HG03025 (cell line): ENCODE measurements around the gene GTF2IRD1.
"Not testable (repeated sequence)": the region's sequence is repeated elsewhere in the genome, so short reads cannot be mapped to it uniquely, and the experiment has no call there.

ENCODE experiments used
- ATAC-seq: cut with Tn5 transposase; IDR thresholded peaks from one replicate; pipeline ENCODE4 v1.9.1; 2021; ENCODE audit warnings: mild to moderate bottlenecking, moderate library complexity; ENCODE audit not compliant: unreplicated experiment, low FRiP score

GTF2IRD1 gene, protein sequence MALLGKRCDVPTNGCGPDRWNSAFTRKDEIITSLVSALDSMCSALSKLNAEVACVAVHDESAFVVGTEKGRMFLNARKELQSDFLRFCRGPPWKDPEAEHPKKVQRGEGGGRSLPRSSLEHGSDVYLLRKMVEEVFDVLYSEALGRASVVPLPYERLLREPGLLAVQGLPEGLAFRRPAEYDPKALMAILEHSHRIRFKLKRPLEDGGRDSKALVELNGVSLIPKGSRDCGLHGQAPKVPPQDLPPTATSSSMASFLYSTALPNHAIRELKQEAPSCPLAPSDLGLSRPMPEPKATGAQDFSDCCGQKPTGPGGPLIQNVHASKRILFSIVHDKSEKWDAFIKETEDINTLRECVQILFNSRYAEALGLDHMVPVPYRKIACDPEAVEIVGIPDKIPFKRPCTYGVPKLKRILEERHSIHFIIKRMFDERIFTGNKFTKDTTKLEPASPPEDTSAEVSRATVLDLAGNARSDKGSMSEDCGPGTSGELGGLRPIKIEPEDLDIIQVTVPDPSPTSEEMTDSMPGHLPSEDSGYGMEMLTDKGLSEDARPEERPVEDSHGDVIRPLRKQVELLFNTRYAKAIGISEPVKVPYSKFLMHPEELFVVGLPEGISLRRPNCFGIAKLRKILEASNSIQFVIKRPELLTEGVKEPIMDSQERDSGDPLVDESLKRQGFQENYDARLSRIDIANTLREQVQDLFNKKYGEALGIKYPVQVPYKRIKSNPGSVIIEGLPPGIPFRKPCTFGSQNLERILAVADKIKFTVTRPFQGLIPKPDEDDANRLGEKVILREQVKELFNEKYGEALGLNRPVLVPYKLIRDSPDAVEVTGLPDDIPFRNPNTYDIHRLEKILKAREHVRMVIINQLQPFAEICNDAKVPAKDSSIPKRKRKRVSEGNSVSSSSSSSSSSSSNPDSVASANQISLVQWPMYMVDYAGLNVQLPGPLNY

DNA sequence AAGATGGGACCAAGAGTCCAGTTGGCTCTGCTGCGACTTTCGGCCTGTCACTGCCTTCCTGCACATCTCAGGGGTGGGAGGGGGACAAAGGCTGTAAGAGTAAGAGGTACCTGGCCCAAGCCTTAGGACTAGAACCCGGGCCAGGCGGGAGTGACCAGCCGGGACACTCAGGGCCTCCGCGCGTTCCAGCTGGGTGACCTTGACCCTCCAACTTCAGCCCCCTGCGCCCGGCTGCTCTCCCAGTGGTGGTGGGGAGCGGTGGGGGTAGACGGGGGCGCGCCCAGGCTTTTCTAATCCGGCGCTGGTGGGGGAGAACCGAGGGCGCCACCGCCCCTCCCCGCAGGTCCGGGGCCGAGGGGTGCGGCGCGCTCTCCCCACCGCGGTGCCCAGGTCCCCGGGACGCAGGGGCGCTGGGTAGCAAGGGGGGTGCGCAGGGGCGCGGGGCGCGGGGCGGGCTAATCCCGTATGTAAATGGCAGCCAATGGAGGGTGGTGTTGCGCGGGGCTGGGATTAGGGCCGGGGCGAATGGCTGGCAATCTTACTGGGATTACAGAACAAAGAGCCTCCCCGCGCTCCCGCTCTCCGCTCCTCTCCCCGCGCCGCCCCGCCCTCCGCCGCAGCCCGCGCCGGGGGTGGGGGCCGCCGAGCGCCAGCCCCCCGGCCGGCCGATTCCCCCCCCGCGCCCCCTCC, at the start of gene GTF2IRD1:
TSS of gene GTF2IRD1 (plus strand) at position 585 of the 690 bp plus-strand sequence. CDS start 54,175 bp downstream, outside the sequence.
- no peak for ATAC-seq

DNA sequence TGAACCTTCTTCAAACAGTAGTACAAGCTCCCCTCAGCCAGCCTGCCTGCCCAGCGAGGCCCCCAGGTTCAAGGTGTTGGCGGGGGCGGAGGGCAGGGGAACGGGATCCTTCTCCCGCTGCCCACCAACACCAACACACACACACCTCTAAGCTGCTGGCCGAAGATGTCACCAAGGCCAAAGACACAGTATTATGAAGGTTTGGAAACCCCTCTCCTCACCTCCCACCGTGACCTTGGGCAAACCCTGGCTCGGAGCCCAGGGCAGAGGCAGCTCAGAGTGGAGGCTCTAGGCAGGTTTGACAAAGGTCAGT, 49.4 kb upstream of the GTF2IRD1 start:
- ATAC-seq, result no peak

DNA sequence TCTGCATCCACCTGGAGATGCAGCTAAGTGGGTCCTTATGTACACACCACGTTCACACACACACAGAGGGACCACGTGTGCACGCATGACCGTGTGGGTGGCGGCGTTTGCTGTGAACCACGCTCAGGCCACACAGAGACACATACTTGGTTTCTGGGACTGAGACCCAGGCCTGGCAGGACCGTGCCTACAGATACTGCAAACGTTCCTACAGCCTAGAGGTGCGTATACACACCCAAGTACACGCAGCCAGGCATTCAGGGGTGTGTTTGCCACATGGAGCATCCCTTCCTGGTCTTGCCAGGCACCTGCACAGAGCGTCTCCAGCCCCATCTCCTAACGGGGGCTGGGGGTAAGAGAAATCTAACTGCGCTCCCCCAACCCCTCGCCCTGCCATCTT, 49.0 kb upstream of the GTF2IRD1 start:
- no peak for ATAC-seq

DNA sequence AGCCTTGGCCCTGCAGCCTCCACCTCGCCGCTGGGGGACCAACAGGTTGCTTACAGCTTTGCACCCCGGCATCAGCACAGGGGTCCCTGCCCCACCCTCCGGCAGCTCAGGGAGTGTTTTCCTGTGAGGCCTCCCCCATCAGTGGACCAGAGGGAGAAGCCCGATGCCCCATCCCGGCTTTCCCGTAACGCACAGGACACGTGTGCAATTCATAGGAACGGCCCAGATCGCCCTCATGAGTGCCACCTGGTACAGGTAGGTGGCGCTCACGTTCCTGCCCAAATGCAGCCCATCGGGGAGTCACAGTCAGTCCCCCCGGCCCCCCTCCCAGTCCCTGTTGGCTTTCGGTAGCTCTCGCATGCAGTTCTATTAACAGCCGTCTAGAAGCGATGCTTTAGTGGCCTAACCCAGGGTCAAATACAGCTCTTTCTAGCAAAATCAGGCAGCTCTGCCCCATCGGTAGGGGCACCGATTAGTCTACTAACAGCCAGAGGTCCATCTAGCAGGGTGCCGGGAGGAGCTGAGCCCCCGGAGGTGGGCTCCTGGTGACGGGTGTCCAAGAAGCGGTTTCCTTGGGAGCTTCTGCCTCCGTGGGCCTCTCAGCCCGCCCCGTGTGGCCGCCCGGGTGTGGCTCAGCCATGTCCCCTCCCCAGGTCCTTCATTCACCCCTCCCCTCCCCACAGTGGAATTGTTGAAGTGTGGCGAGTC, 48.4 kb upstream of the GTF2IRD1 start:
- no peak for ATAC-seq

DNA sequence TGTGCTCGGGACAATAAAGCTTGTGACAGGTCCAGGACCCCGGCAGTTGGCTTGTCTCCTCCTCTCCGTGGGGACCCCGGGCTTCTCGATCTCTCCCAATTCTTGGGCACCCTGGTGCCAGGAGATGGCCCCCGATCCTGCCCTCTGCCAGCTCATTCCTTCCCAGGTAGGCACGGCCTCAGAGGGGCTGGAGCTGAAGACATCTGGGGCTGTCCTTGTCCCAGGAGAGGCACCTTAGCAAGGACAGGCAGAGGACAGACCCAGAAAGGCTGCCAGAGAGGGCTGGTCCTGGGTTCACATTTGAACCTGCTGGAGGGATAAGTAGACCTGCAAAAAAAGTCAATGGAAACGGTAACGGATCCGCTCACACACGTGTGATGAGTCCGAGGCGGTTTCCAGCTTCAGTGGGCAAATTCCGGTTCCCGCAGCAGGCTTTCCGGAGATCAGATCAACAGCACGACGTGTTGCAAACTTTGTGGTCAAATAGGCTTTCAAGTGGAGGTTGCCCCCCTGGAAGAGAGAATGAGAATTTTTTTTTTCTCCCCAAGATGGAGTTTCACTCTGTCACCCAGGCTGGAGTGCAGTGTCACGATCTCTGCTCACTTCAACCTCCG, 47.7 kb upstream of the GTF2IRD1 start:
- no peak for ATAC-seq

DNA sequence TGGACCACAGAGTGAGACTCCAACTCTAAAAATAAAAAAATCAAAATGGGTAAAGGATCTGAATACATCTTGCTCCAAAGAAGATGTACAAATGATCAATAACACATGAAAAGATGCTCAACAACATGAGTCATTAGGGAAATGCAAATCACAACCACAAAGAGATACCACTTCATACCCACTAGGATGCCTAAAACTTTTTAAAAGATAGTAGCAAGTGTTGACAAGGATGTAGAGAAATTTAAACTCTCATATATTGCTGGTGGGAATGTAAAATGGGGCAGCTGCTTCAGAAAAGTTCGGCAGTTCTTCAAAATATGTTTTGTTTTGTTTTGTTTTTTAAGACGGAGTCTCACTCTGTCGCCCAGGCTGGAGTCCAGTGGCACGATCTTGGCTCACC, 45.7 kb upstream of the GTF2IRD1 start:
- no peak for ATAC-seq

DNA sequence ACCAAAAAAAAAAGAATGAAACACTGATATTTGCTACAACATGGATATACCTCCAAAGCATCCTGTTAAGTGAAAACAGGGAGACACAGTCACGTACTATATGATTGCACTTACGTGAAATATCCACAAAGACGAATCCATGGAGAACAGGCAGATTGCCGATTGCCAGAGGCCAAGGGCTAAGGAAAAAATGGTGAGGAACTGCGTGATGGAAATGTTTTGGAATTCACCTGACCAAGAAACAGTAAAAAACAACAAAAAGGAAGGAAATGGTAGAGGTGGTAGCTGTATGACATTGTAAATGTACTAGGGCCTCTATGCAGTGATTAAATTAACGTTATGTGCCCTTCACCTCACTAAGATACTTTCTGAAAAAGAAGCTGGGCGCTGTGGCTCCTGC, 44.1 kb upstream of the GTF2IRD1 start:
- ATAC-seq, result no peak

DNA sequence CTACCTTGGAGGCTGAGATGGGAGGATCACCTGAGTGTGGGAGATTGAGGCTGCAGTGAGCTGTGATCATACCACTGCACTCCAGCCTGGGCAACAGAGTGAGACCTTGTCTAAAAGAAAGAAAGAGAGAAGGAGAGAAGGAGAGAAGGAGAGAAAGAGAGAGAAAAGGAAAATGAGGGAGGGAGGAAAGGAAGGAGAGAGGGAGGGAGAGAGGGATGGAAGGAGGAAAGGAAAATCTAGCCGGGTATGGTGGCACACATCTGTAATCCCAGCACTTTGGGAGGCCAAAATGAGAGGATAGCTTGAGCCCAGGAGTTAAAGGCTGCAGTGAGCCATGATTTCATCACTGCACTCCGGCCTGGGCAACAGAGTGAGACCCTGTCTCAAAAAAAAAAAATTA, 42.9 kb upstream of the GTF2IRD1 start:
- ATAC-seq, result no peak

DNA sequence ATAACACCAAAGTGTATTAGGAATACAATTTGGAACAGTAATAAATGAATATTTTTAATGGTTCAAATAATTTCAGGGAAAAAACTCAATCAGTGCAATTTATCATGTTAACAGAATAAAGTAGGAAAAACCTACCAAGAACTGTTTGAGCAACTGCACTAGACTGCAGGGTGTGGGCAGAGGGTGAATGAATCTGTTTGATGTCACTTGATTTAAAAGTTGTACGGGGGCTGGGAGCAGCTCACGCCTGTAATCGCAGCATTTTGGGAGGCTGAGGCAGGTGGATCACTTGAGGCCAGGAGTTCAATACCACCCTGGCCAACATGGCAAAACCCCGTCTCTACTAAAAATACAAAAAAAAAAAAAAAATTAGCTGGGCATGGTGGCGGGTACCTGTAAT, 42.1 kb upstream of the GTF2IRD1 start:
- ATAC-seq, result not testable (repeated sequence)

DNA sequence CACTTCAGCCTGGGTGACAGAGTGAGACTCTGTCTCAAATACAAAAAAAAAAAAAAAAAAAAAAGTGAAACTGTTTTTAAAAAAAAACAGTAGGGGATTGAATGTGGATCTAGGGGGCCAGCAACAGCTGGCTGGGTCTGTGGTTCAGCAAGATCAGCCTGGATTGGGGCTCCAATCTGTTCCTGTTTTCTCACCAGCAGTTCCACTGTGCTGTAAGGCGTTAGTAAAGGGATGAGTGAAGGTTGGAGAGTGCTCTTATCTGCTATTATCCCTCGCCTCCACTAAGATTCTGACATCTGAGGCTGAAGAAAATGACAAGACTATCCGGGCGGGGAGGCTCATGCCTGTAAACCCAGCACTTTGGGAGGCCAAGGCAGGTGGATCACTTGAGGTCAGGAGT, 41.6 kb upstream of the GTF2IRD1 start:
- no peak for ATAC-seq

DNA sequence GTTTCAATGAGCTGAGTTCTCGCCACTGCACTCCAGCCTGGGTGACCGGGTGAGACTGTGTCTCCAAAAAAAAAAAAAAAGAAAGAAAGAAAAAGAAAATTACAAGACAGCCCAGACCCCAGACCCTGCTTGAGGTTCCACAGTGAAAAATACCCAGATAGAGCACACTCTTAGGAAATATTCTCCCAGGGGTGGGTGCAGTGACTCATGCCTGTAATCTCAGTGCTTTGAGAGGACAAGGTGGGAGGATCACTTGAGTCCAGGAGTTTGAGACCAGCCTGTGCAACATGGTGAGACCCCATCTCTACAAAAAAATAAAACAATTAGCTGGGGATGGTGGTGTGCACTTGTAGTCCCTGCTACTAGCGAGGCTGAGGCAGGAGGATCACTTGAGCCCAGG, 41.1 kb upstream of the GTF2IRD1 start:
- no peak for ATAC-seq

DNA sequence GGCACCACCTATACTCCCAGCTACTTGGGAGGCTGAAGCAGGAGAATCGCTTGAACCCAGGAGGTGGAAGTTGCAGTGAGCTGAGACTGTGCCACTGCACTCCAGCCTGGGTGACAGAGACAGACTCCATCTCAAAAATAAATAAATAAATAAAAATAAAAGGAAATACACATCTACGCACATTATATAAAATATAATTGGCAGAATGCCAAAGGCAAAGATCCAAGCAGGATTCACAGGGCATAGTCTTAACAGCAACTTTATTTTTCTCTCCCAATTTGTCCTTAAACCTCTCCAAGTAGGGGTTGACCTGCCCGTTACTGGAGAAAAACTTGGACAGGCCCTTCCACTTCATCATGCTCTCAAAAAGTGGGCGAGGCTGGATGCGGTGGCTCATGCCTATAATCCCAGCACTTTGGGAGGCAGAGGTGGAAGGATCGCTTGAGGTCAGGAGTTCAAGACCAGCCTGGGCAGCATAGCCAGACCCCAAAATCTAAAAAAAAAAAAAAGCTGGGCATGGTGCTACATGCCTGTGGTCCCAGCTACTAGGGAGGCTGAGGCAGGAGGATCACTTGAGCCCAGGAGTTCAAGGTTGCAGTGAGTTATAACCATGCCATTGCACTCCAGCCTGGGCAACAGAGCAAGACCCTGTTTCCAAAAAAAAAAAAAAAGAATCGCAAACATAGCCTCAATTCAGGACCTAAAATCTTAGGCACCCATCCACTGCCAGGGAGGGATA, 38.9 kb upstream of the GTF2IRD1 start:
- not testable (repeated sequence) for ATAC-seq

DNA sequence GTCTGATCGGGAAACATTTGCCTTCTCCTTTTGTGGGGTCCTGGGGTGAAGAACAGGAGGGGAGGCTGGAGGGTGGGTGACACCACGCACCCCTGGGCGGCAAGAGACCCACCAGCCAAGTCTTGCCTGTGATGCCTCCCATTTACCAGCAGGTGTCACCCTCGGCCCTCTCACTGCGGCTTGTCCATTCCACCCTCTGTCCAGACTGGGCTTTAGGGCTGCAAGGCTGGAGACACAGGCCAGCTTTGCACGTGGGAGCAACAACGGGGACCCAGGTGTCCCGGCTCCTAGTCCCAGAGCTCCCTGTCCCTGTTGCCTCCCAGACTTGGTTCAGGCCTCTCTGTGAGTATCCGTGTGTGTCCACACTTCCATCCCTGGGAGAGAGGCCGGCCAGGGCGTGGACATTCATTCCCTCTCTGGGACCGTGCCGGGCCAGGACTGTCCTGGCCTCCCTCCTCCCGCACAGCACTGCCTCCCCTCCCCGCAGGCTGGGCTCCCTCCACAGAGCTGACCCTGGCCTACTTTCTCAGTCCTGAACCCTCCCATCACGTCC, 36.2 kb upstream of the GTF2IRD1 start:
- ATAC-seq, result no peak

DNA sequence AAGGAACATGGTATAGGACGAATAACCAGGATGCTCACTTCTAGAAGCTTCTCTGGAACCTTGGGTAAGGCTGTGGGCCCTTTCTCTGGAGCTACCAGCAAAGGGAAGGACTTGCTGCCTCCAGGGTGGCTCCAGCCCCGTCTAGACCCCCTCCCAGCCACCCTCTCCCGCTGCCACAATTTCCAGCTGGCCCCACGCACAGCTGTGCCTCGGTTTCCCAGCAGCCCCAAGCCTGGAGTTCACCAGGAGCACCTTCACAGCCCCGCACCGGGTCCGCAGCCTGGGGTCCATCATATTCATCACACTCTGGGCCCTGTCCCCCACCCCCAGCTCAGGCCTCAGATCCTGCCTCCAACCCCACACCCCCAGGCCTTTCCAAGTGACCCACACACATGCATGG, 35.6 kb upstream of the GTF2IRD1 start:
- no peak for ATAC-seq

DNA sequence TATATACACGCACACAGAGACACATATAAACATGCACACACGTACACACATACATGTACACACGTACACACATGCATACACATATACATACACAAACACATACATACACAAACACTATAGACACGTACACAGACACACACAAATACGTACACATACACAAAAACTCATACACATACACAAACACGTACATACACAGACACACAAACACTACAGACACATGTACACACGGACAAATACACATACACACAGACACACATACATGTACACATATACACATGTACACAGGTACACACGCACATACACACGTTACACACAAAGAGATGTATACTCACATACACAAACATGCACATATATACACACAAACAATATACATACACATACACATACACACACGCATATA, 35.2 kb upstream of the GTF2IRD1 start:
- ATAC-seq, result no peak

DNA sequence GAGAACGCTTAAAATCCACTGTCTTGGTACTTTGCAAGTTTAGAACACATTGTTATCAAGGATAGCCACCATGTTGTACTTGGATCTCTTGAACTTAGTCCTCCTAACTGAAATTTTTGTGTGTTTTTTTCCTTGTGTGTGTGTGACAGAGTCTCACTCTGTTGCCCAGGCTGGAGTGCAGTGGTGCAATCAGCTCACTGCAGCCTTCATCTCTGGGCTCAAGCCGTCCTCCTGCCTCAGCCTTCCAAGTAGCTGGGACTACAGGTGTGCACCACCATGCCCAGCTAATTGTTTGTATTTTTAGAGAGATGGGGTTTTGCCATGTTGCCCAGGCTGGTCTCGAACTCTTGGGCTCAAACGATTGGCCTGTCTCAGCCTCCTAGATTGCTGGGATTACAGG, 34.5 kb upstream of the GTF2IRD1 start:
- ATAC-seq, result not testable (repeated sequence)

DNA sequence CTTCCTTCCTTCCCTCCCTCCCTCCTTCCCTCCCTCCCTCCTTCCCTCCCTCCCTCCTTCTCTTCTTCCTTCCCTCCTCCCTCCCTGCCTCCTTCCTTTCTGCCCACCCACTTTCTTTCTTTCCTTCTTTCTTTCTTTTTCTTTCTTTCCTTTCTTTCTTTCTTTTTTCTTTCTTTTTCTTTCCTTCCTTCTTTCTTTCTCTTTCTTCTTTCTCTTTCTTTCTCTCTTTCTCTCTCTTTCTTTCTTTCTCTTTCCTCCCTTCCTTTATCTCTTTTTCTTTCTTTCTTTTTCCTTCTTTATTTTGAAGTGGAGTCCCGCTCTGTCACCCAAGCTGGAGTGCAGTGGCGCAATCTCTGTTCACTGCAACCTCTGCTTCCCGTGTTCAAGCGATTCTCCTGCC, 33.7 kb upstream of the GTF2IRD1 start:
- no peak for ATAC-seq

DNA sequence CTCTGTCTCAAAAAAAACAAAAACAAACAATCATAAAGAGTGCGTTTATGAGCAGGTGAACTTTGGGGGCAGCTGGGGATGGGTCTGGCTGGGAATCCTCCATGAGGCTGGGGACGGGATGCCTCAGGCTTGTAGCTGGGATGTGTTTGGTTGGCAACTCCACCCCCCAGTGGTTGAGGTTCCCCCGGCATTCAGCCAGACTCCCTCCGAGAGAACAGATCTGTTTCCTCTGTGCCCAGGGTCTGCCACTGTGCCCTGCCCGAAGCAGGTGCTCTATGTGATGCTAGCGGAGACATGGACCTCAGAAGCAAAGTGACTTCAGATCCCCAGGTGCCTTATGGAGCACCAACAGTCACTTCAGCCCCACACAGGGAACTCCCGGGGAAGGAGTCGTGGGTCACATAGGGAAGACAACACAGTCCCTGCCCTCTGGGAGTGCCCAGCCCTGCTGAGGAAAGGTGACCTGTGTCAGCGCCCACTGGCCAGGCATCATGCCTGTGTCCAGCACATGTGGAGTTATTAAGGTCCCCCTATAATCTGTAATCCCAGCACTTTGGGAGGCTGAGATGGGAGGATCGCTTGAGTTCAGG, 29.3 kb upstream of the GTF2IRD1 start:
- no peak for ATAC-seq

DNA sequence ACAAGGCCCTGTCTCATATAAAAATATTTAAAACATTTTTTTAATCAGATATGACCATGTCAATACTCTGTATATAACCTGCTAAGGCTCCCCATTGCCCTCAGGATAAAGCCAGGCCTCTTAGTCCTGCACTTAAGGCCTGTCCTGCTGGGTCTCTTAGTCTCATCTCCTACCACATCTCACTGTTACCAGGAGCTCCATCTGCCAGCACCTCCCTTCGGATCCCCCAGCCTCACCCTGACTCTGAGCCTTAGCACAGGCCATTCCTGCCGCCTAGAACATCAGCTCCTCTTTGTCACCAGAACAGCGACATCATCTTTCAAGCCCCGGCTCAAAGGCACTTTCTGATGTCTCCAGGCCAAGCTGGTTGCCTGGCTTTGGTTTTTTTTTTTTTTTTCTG, 25.7 kb upstream of the GTF2IRD1 start:
- no peak for ATAC-seq
